NCI-H345 treated with DMSO at 0.1 percent for 48 hours (cell line): Measurements from ENCODE around the gene HIBADH.

Source experiments
- DNase-seq: peaks from one replicate; lab custom pipeline; 2025; ENCODE audit not compliant: unreplicated experiment; lab: John Stamatoyannopoulos, UW

HIBADH gene

DNA sequence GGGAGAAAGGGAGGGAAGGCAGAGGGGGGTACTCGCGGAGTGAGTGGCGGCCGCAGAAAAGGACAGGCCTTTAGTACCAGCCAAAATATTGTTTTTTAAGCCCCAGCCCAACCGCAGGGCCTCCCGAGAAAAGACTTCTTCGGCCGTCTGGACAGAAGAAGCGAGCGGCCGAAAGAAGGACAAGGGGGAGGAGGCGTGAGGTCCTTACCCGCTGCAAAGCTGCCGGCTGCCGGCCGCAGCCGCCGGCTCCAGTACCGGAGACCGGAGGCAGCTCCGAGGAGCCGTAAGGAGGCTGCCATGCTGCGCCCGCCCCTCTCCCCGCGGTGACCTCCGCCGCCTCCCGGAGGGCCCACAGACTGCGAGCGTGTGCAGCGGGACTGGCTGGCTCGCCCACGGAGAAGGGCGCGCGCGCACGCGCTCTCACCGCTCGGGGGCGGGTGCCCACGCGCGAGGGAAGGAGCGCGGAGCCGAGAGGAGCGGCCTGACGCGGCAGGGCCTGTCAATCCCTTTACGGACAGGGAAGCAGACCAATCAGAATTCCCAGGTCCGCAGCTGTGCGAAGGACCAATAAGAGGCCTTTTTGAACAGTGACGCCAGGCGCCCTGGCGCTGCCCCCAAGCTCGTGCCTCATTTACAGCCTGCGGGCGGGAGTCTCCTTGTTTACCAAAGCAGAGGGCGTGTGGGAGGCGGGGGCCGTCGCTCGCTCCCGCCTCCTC lies at the start of gene HIBADH:
TSS of gene HIBADH (minus strand) at position 394 of the 716 bp plus-strand sequence. CDS start at position 299, 95 bp downstream.
- peak; percentile 97 for DNase-seq

DNA sequence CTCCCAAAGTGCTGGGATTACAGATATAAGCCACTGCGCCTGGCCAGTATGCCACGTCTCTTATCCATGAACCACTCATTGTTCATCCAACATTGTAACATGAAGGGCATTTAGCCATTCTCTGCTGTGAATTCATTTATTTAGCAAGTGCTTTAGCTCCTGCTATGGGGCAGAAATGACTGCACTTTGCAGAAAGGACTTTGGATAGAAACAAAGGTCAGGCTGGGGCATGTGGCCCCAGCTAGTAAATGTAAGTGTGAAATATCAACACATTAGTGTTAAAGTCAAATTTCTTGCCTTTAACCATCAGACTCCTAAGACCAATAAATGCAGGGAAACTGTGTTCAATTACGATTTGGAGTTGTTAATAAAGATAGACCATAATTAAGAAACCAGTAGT lies 49.5 kb upstream of the HIBADH start:
- DNase-seq: no peak

DNA sequence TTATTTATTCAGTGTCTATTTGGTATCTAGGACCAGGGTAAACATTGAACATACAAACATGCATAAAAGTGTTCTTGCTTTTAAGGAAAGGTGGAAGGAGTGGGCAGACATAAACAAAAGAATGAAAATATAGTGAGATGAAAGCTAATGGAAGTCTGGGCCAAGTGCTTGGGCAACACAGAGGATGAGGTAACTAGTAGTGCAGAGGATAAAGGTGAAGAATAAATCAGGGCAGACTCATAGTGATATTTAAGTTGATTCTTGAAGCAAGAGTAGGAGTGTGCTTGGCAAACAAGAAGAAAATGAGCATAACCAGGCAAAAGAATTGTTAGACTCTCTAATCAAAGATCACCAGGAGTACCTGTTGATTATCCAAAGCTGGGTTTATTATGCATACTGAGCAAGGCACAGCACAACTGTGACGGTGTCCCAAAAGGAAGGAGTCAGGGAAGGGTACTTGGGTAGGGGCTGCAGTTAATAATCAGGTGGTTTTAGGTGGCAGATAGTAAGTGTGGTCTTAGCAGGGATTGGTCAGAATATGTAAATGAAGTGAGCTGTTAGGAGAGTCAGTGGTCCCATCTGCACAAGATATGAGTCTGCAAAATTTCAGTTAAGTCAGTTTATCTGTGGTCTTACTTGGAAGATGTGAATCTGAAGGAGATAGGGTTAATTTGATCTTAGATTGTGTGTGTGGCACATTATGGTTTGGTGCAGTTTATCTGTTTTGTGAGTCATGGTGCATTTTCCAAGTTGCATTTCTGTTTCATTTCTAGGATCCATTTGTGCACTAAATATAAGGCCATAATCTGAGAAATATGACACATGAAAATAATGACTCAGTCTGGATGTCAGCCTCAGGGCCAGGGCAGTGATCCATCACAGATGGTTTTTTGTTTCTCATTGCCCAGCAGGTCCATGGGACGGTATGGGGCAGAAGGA lies 46.7 kb upstream of the HIBADH start:
- DNase-seq: no peak

DNA sequence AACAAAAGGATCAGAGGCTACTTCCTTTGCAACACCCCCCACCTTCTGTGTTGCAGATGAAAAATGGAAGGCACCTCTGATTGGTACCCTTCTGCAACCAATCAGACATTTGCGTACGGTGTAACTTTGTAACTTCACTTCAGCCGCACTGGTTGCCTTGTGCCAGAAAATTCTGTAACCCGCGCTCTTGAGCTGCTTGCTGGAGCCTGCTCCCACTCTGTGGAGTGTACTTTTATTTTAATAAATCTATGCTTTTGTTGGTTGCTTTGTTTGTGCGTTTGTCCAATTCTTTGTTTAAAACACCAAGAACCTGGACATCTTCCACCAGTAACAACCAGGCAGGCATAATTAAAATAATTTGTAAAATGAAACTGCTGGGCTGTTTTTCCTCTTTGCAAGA lies 45.8 kb upstream of the HIBADH start:
- DNase-seq: no peak

DNA sequence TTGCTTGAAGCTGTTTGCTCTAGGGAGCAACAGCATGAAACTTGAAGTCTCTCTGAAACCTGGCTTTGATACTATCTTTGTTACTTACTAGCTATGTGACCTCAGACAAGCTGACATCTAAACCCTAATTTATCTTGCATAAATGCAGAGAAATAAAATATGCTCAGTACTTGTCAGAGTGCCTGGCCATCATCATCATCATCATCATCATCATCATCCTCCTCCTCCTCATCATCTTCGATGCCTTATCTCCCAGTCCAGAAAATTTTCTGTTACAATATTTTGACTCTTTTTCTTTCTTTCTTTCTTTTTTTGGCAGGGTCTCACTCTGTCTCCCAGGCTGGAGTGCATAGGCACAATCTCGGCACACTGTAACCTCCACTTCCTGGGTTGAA lies 42.5 kb upstream of the HIBADH start:
- DNase-seq: no peak

DNA sequence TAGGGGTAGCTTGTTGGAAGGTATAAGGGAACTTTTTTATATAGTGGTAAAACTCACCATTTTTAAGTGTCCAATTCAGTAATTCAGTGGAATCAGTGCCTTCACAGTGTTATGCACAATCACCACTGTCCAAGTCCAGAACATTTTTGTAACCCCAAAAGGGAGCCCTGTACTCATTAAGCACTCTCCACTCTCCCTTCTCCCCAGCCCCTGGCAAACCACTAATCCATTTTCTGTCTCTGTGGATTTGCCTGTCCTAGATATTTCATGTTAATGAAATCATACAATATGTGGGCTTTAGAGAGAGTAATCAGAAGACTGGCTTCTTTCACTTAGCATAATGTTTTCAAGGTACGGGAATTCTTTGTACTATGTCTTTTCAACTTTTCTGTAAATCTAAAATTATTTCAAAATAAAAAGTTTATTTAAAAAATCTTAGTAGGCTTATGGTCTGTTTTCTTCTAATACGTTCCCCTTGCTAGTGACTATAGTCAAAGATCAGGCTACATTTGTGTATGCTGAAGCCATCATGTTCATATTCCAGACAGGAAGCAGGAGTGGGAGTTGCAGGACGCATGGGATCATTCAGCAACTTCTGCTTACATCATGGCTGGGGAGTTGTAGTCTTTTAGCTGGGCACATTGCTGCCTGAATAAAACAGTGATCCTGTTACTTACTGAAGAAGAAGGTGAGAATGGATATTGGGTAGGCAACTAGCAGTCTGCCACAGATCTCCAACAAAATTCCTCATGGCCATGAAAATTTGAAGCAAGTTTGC lies 41.9 kb upstream of the HIBADH start:
- no peak for DNase-seq

DNA sequence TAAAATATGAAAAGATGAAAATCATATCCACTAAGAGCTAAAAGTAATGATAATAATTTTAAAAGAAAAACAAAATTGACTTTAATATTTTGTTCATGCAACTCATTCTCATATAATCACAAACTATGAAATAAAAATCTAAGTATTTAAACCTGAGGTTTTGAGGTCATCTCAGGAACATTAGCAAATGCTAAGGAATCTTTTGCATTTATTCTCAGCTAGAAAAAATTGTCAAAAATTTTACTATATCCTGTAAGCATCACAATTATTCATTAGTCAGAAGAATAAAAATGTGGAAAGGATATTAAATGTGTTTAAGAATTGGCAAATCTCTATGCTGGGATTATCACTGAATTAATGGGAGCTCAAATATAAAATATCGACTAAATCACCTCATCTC lies 40.5 kb upstream of the HIBADH start:
- DNase-seq: no peak

DNA sequence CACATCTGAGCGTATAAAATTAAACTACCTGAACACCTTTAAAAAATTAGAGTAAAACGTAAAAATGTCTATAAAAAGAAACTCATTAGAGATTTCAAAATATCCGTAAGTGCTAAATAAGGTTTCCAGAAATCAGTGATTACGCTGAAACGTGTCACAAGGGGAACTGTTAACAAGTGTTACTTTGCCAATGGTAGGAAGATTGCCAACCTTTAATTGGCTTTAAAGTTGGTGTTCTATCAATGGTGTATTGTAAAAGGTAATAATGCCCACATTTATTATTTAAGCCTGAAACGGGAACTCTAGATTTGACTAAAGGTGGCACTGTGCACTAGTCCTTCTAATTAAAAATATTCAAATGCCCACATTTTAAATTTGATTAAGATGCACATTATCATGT lies 37.8 kb upstream of the HIBADH start:
- no peak for DNase-seq

DNA sequence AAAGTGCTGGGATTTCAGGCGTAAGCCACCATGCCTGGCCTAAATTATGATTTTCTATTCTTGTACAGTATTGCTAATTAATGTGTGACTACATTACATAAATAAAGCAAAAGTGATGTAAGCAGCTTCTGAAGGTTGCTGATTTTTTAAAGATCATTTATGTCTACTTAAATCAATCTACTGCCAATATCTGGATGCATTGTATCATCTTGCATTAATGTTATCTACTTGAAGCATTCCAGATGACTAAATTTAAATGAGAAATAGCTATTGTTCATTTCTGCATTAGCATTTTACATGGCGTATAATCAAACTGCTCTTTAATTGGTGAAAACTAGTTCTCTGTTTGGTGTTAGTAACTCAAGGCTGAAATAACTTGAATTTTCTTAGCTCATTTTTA lies 37.1 kb upstream of the HIBADH start:
- DNase-seq: no peak

DNA sequence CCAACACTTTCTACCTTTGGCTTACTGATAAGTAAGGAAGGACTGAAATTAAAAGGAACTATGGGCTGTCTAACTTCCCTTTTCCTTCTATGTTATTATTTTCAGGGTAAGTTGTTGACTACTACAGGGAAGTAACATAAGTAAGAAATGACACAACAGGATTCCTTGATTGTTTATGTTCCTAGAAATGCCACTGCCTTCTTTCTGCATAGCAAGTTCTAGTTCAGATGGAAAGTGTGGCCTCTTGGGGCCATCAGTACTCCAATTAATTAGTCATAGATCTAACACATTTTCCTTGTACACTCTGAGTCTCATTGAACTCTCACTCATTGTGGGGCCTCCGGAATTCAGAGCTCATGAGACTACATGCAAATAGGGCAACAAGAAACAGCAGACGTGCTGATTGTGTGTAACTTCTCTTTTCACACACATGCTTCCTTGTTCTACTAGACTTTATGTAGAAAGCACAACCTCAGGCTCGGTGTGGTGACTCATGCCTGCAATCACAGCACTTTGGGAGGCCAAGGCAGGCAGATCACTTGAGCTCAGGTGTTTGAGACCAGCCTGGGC lies 35.3 kb upstream of the HIBADH start:
- DNase-seq: no peak

DNA sequence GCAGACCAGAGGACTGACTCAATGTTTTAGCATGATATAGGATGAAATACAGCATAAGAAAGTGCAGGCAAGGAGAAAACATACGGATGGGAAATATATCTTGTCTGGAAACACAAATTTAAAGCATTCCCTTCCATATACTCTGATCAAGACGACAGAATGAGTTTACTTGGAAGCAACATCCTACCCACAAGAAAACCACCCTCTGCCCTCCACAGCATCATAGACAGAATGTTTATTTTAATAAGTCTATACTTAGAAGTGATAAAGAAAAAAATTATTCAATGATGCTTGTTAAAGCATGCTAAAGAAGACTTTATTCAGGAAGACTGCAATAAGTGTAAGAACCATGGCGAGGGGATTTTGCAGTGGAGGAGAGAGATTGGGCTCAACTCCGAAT lies 32.4 kb upstream of the HIBADH start:
- DNase-seq: no peak

DNA sequence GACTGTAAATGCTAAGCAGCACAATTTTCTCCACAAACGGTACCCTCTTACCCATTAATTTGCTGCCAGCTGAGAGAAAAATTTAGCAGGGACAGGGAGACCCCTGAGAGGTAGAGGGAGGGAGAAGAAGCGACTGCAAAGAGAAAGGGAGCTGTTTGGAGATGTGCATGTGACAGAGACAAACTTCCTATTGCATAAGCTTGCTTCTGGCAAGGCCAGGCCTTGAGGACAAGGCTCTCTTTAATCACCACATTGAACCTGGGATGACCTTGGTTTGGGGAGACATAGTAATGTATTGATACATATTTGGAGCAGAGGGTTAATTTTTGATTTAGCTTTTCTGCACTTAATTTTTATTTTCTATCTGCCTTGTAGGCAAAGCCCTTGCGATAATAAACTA lies 31.1 kb upstream of the HIBADH start:
- DNase-seq: no peak

DNA sequence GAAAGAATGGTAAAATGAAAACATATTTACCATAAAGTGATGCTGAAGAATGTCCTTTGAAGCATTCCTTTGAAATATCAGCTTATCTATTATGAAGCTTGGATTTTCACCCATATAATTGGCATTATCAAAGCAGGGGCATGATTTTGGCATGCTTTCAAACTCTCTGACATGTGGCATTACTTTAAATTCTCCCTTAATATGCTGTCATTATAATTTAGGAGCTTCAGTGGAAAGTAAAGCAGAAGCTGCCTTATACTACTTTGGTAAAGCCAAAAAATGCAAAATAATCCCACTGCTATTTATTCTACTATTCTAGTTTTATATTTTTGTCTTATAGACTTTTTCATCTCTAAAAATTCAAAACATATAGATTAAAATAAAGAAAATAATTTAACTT lies 28.0 kb upstream of the HIBADH start:
- no peak for DNase-seq

DNA sequence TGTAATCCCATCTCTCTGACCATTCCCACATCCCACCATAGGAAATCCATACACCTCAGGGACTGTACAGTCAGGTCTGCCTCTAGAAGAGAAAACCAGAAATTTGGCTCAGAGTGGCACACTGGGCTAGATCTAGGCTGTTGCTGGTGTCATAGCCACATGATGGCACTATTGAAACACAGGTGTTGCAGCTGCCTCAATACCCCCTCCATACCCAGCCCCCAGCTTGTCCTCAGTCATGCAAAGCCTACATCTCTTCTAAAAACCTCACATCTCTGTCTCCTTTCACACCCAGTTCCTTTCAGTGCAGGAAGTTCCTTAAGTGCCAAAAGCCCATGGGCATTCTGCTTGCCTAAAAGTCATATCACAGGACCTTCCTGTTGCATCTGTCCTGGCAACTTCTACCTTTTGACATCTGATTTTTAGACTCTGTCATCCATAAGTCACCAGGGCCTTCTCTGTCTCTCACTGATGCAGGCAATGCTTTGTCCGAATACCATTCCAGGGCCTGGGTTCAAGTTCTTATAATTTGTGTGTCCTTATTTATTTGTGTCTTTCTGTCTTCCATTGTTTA lies 27.0 kb upstream of the HIBADH start:
- peak; percentile 13 for DNase-seq

DNA sequence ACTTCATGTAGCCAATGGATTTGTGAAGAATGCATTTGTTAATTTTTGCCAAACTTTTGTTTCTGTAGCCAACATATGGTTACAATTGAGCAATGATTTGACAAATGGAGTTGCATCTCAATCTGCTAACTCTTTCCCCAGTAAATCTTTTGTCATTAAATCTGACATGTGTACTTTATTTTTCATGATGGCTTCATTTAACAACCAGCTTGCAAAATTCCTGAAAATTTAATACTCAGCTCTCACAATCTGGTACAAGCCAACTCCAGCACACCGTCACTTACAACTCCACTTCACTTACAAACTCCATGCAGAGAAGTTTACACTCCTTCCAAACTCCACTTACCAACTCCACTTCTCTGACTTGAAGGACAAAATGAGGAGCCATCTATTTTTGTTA lies 26.5 kb upstream of the HIBADH start:
- DNase-seq: no peak

DNA sequence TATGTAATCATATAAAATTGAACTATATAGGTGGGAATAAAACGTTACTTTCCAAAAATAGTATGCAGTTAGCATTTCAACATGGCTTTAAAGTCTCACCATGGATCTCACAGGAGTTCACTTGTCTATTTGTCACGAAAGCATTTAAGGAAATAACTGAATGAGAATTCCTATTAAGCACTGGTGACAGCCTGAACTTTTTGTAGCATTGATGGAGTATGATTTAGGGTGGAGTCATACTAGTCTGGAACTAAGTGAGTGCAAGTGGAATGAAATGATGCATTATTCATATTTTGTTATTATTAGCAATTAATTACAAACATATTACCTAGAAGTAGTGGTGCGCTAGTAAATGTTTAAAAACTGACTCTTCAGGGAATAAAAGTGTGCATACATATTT lies 26.0 kb upstream of the HIBADH start:
- DNase-seq: no peak

DNA sequence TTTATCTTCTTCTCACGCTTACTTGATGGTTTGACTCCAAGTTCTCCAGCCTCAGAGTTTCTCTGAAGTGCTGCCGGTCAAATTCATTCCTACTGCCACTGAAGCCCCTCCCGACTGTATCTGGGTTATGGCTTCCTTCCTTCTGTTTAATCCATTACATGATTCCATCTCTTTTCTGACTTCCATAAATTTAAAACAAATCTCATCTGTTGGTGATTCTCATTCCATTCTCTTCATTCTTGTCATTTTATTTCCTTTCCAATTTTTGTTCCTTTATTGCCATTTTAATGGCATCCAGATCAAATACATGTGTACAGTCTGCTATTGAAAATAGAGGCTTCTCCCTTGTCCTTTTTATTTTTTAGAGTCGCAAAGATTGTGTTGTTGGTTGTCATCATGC lies 25.4 kb upstream of the HIBADH start:
- no peak for DNase-seq

DNA sequence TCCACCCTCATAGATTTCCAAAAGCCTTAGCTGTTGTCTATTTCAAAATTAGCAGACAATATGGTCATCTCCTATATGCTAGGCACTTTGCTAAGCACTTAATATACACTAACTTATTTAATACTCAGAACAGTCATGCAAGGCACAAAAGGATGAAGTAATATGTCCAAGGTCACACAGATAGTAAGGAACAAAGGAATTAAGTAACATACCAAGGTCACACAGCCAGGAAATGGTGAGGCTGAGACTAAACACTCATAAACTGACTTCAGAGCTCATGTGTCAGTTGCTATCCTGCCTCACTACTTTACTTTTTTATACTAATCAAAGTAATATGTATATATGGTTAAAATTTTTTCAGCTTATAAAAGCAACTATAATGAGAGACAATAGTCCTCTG lies 23.6 kb upstream of the HIBADH start:
- DNase-seq: no peak

DNA sequence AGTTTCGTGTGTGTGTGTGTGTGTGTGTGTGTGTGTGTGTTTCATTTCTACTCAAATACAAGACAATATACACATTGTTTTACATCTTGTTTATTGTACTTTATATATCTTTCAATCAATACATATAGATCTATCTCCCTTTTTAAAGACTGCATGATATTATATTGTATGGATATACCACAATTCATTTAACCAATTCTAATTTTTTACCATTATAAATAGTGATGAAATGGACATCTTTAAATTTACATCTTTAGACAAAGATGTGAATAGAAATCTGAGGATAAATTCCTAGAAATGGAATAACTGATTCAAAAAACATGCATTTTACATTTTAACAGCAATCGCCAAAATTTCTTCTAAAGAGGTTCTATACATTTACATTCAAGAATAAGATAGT lies 23.2 kb upstream of the HIBADH start:
- no peak for DNase-seq

DNA sequence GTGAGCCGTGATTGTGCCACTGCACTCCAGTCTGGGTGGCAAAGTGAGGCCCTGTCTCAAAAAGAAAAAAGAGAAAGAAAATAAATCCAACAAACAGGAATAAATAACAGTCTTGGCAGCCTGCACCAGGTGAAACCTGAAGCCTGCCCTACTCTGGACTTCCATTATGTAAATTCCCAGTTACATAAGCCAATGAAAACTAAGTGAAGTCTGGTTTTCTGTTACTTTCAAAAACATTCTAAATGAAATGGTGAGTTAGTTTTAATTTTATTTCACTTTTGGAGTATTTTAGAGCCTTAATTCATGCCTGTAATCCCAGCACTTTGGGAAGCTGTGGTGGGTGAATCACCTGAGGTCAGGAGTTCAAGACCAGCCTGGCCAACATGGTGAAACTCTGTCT lies 22.5 kb upstream of the HIBADH start:
- no peak for DNase-seq

DNA sequence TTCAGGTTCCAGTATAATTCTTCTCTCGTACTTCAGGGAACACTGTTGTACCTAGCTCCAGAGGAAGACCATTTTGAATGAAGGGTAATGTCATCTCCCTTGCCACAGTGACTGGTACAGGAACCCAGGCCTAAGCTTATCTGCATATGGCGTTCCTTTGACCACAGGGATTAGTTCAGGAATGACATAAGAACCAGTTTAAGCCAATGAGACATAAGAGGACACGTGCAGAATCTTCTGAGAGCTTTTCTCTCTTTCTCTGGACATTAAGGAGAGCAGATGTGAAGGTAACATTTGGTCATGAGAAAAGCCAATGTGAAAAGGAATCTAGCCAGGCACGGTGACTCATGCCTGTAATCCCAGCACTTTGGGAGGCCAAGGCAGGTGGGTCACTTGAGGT lies 21.8 kb upstream of the HIBADH start:
- no peak for DNase-seq
